ENCODE data around the gene CKM.

The CKM gene

GRCh38 chr19:45345506-45345860 is 22.8 kb upstream of the CKM start:
- H2AFZ ChIP-seq (ENCODE audit: low read depth, low read length), result no peak overlapping the region
- no peak overlapping the region for H3K4me3 ChIP-seq (ENCODE audit: insufficient read depth in 1 of 2, low read depth in 1 of 2, low read length in 2 of 2)
- H3K18ac ChIP-seq (ENCODE audit: low read depth in 1 of 2, low read length in 2 of 2), result no peak overlapping the region
- no peak overlapping the region for H2BK15ac ChIP-seq (ENCODE audit: low read depth, poor library complexity, severe bottlenecking)
- no peak overlapping the region for H3K9ac ChIP-seq (ENCODE audit: low read length)
- no peak overlapping the region for H3K14ac ChIP-seq (ENCODE audit: low read length in 2 of 2)
- H3K27me3 ChIP-seq (ENCODE audit: control insufficient read depth in 1 of 2, insufficient read depth in 1 of 2, low read length in 2 of 2), result peaks cover 20 to 36% of the 10 kb centered on the region in 2 experiments
- H3K4me1 ChIP-seq (ENCODE audit: control insufficient read depth, insufficient read depth, low read depth, low read length), result peaks cover 13% of the 10 kb centered on the region
- H2BK120ac ChIP-seq (ENCODE audit: low read depth, low read length), result no peak overlapping the region
- no peak overlapping the region for H4K91ac ChIP-seq (ENCODE audit: low read length)
- peaks cover 0 to 13% of the 10 kb centered on the region in 2 experiments for H3K36me3 ChIP-seq (ENCODE audit: control insufficient read depth in 1 of 2, insufficient read depth in 2 of 2, low read depth in 1 of 2, low read length in 2 of 2)
- H2BK12ac ChIP-seq (ENCODE audit: low read length in 2 of 2), result no peak overlapping the region
- 88% methylated on average over 15 of the region's 15 CpGs for WGBS
- H3K4me2 ChIP-seq (ENCODE audit: low read length, poor library complexity, severe bottlenecking), result no peak overlapping the region
- H3K79me1 ChIP-seq (replicated peaks; ENCODE audit: low read length, poor library complexity, severe bottlenecking), result no peaks in the 10 kb centered on the region
- no peak overlapping the region for H3K4ac ChIP-seq (ENCODE audit: low read depth in 1 of 2, low read length in 2 of 2)
- H3K27ac ChIP-seq (ENCODE audit: low read length, poor library complexity, severe bottlenecking), result no peak overlapping the region
- H2BK5ac ChIP-seq (ENCODE audit: low read depth, low read length, poor library complexity, severe bottlenecking), result no peak overlapping the region
- H4K8ac ChIP-seq (ENCODE audit: low read length), result no peak overlapping the region
- H2AK5ac ChIP-seq (ENCODE audit: low read length, severe bottlenecking), result no peak overlapping the region
- H3K23ac ChIP-seq (ENCODE audit: low read length in 2 of 2), result no peak overlapping the region
- no peaks in the 10 kb centered on the region for H3K9me3 ChIP-seq (ENCODE audit: control insufficient read depth, low read length)
- DNase-seq, result no peak

DNA sequence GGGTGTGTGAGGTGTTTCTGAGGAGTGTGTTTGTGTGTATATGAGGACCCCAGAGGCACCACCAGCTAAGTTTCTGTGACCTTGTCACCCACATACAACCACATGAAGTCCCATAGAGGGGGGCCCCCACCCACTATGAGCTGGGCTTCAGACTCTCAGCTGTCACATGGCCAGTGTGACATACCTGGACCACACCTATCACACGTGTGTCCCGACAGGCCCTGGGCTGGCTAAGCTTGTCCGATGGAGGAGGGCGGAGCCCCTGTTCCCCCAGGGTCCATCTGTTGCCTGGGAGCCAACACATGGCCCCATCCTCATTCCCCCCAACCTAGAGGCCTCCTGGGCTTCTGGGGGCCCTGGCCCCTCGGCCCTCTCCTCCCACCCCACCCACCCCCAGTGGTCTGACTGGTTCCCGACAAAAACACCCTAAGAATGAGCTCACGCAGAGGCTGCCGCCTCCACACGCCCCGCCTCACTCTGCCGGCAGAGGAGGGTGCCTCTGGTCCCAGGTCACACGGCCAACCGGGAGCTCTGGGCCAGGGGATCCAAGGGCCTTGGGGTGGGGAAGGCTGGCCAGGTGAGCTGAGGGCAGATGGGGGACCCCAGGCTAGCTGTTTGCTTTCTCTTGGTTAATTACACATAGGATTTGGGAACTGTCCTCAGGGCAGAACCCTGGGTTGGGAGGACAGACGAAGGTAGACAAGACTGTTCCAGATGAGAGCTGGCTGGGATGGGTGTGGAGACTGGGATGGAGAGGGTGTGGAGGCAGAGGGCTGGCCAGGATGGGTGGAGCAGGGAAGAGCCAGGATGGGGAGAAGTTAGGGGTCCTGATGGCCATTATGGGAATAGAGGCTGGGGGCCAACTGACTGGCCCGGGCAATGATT is 22.2 kb upstream of the CKM start:
- no peak overlapping the region for H3K4me3 ChIP-seq (ENCODE audit: insufficient read depth in 1 of 2, low read depth in 1 of 2, low read length in 2 of 2)
- no peak overlapping the region for H3K23ac ChIP-seq (ENCODE audit: low read length in 2 of 2)
- H2BK15ac ChIP-seq (ENCODE audit: low read depth, poor library complexity, severe bottlenecking), result no peak overlapping the region
- H3K27me3 ChIP-seq (ENCODE audit: control insufficient read depth in 1 of 2, insufficient read depth in 1 of 2, low read length in 2 of 2), result peaks cover 25 to 42% of the 10 kb centered on the region in 2 experiments
- H3K36me3 ChIP-seq (ENCODE audit: control insufficient read depth in 1 of 2, insufficient read depth in 2 of 2, low read depth in 1 of 2, low read length in 2 of 2), result peaks cover 0 to 8% of the 10 kb centered on the region in 2 experiments
- H3K27ac ChIP-seq (ENCODE audit: low read length, poor library complexity, severe bottlenecking), result no peak overlapping the region
- no peak overlapping the region for H3K14ac ChIP-seq (ENCODE audit: low read length in 2 of 2)
- peaks cover 16% of the 10 kb centered on the region for H3K4me1 ChIP-seq (ENCODE audit: control insufficient read depth, insufficient read depth, low read depth, low read length)
- DNase-seq, result no peak
- H3K79me1 ChIP-seq (replicated peaks; ENCODE audit: low read length, poor library complexity, severe bottlenecking), result no peaks in the 10 kb centered on the region
- H3K9me3 ChIP-seq (ENCODE audit: control insufficient read depth, low read length), result no peaks in the 10 kb centered on the region
- H2BK120ac ChIP-seq (ENCODE audit: low read depth, low read length), result no peak overlapping the region
- no peak overlapping the region for H4K8ac ChIP-seq (ENCODE audit: low read length)
- H2AFZ ChIP-seq (ENCODE audit: low read depth, low read length), result no peak overlapping the region
- no peak overlapping the region for H2AK5ac ChIP-seq (ENCODE audit: low read length, severe bottlenecking)
- H2BK12ac ChIP-seq (ENCODE audit: low read length in 2 of 2), result no peak overlapping the region
- 78% methylated on average over 15 of the region's 15 CpGs for WGBS
- H3K9ac ChIP-seq (ENCODE audit: low read length), result no peak overlapping the region
- no peak overlapping the region for H3K4ac ChIP-seq (ENCODE audit: low read depth in 1 of 2, low read length in 2 of 2)
- H3K4me2 ChIP-seq (ENCODE audit: low read length, poor library complexity, severe bottlenecking), result no peak overlapping the region
- H2BK5ac ChIP-seq (ENCODE audit: low read depth, low read length, poor library complexity, severe bottlenecking), result no peak overlapping the region
- no peak overlapping the region for H3K18ac ChIP-seq (ENCODE audit: low read depth in 1 of 2, low read length in 2 of 2)
- H4K91ac ChIP-seq (ENCODE audit: low read length), result no peak overlapping the region

- Histone ChIP-seq H3K9ac (ENCODE audit: low read length) (no peak overlapping the region), H2AK5ac (ENCODE audit: low read length, severe bottlenecking) (no peak overlapping the region), H3K4ac (ENCODE audit: low read depth in 1 of 2, low read length in 2 of 2) (no peak overlapping the region), H3K4me2 (ENCODE audit: low read length, poor library complexity, severe bottlenecking) (no peak overlapping the region), H3K18ac (ENCODE audit: low read depth in 1 of 2, low read length in 2 of 2) (no peak overlapping the region), H3K14ac (ENCODE audit: low read length in 2 of 2) (no peak overlapping the region), H4K8ac (ENCODE audit: low read length) (no peak overlapping the region), H3K27ac (ENCODE audit: low read length, poor library complexity, severe bottlenecking) (no peak overlapping the region), H3K4me3 (ENCODE audit: insufficient read depth in 1 of 2, low read depth in 1 of 2, low read length in 2 of 2) (no peak overlapping the region), H2BK5ac (ENCODE audit: low read depth, low read length, poor library complexity, severe bottlenecking) (no peak overlapping the region), H3K4me1 (ENCODE audit: control insufficient read depth, insufficient read depth, low read depth, low read length) (peaks cover 12% of the 10 kb centered on the region), H3K27me3 (ENCODE audit: control insufficient read depth in 1 of 2, insufficient read depth in 1 of 2, low read length in 2 of 2) (peaks cover 25 to 45% of the 10 kb centered on the region in 2 experiments), H3K36me3 (ENCODE audit: control insufficient read depth in 1 of 2, insufficient read depth in 2 of 2, low read depth in 1 of 2, low read length in 2 of 2) (no peaks in the 10 kb centered on the region), H2BK12ac (ENCODE audit: low read length in 2 of 2) (no peak overlapping the region), H2BK120ac (ENCODE audit: low read depth, low read length) (no peak overlapping the region), H3K79me1 (replicated peaks; ENCODE audit: low read length, poor library complexity, severe bottlenecking) (no peaks in the 10 kb centered on the region), H2BK15ac (ENCODE audit: low read depth, poor library complexity, severe bottlenecking) (no peak overlapping the region), H3K9me3 (ENCODE audit: control insufficient read depth, low read length) (no peaks in the 10 kb centered on the region), H2AFZ (ENCODE audit: low read depth, low read length) (no peak overlapping the region), H3K23ac (ENCODE audit: low read length in 2 of 2) (no peak overlapping the region), H4K91ac (ENCODE audit: low read length) (no peak overlapping the region)
- DNase-seq, result no peak
- WGBS, result 85% methylated on average over 11 of the region's 13 CpGs
Observed at GRCh38 chr19:45342911-45343310, 20.2 kb upstream of the CKM start.

- Histone ChIP-seq H3K79me1 (replicated peaks; ENCODE audit: low read length, poor library complexity, severe bottlenecking) (no peaks in the 10 kb centered on the region), H3K27ac (ENCODE audit: low read length, poor library complexity, severe bottlenecking) (no peak overlapping the region), H3K4me3 (ENCODE audit: insufficient read depth in 1 of 2, low read depth in 1 of 2, low read length in 2 of 2) (peak overlapping the region in 1 of 2 experiments; percentile 38), H3K4me1 (ENCODE audit: control insufficient read depth, insufficient read depth, low read depth, low read length) (peaks cover 12% of the 10 kb centered on the region), H3K27me3 (ENCODE audit: control insufficient read depth in 1 of 2, insufficient read depth in 1 of 2, low read length in 2 of 2) (peaks cover 25 to 36% of the 10 kb centered on the region in 2 experiments), H2AFZ (ENCODE audit: low read depth, low read length) (no peak overlapping the region), H2BK5ac (ENCODE audit: low read depth, low read length, poor library complexity, severe bottlenecking) (no peak overlapping the region), H3K36me3 (ENCODE audit: control insufficient read depth in 1 of 2, insufficient read depth in 2 of 2, low read depth in 1 of 2, low read length in 2 of 2) (no peaks in the 10 kb centered on the region), H2BK12ac (ENCODE audit: low read length in 2 of 2) (peak overlapping the region in 1 of 2 experiments; percentile 56), H2BK120ac (ENCODE audit: low read depth, low read length) (no peak overlapping the region), H3K23ac (ENCODE audit: low read length in 2 of 2) (no peak overlapping the region), H3K4ac (ENCODE audit: low read depth in 1 of 2, low read length in 2 of 2) (no peak overlapping the region), H2AK5ac (ENCODE audit: low read length, severe bottlenecking) (no peak overlapping the region), H3K9ac (ENCODE audit: low read length) (no peak overlapping the region), H3K4me2 (ENCODE audit: low read length, poor library complexity, severe bottlenecking) (peak overlapping the region; percentile 68), H3K14ac (ENCODE audit: low read length in 2 of 2) (no peak overlapping the region), H4K8ac (ENCODE audit: low read length) (peak overlapping the region; percentile 62), H2BK15ac (ENCODE audit: low read depth, poor library complexity, severe bottlenecking) (peak overlapping the region; percentile 62), H3K18ac (ENCODE audit: low read depth in 1 of 2, low read length in 2 of 2) (no peak overlapping the region), H4K91ac (ENCODE audit: low read length) (no peak overlapping the region), H3K9me3 (ENCODE audit: control insufficient read depth, low read length) (no peaks in the 10 kb centered on the region)
- 21% methylated on average over 24 of the region's 25 CpGs for WGBS
- DNase-seq, result peak; percentile 29
Observed at GRCh38 chr19:45340899-45341453, 18.3 kb upstream of the CKM start.
